GM13977 (cell line): ENCODE measurements around the gene ABHD3.
A peak's percentile ranks its signal among the peaks of the same experiment; 100 is the strongest.

Source experiments
- DNase-seq: peaks from one replicate; pipeline ENCODE4 v3.0.0; 2012; ENCODE audit warnings: low spot score
- CTCF ChIP-seq: IDR thresholded peaks from 2 replicates; pipeline ENCODE4 v1.5.1; 2012; ENCODE audit warnings: mild to moderate bottlenecking, control low read depth; ENCODE audit not compliant: insufficient read depth; ENCODE audit errors: extremely low read depth, missing control alignments
- in situ Hi-C: fragments of 300-500 bp; cut with MboI; formaldehyde crosslinking; loops from one replicate; pipeline ENCODE4 v1.12.0; 2022; ENCODE audit warnings: low sequenced_read_pairs, low pct_unique_long_range_greater_than_20kb, mixed read lengths, inconsistent platforms; ENCODE audit not compliant: unreplicated experiment

ABHD3 gene

GRCh38 chr18:21704603-21705364, at the start of gene ABHD3:
Gene ABHD3, minus strand, starts transcription at chr18:21704774. Its CDS starts 109 bp downstream, at chr18:21704665.
- TF ChIP-seq CTCF = no peak
- peak; percentile 95 for DNase-seq
- in situ Hi-C loops = no loop called here

- TF ChIP-seq CTCF = no peak
- in situ Hi-C loops = no loop called here
- no peak for DNase-seq
These were observed 43.5 kb upstream of the ABHD3 start for GRCh38 chr18:21747764-21748693.

- no peak for TF ChIP-seq CTCF
- no peak for DNase-seq
- in situ Hi-C loops = no loop called here
These were observed 42.7 kb upstream of the ABHD3 start for GRCh38 chr18:21747268-21747667.

GRCh38 chr18:21745231-21745630, 40.7 kb upstream of the ABHD3 start:
- peak; percentile 6 for TF ChIP-seq CTCF
- in situ Hi-C loops = no loop called here
- no peak for DNase-seq

- in situ Hi-C loops = no loop called here
- DNase-seq = no peak
- TF ChIP-seq CTCF = no peak
These were observed 38.7 kb upstream of the ABHD3 start for GRCh38 chr18:21743166-21743832.

- TF ChIP-seq CTCF = no peak
- no peak for DNase-seq
- in situ Hi-C loops = no loop called here
These were observed 37.7 kb upstream of the ABHD3 start for GRCh38 chr18:21742315-21742687.
